ENCODE results near the gene RAD51D. TPM values are rescaled to one million over a fixed set of nuclear protein-coding genes. Genes with fewer than 3 reads are reported as not detected.

The RAD51D gene
- total RNA-seq, 1 donor from 2014 or later = 12.4 TPM

DNA sequence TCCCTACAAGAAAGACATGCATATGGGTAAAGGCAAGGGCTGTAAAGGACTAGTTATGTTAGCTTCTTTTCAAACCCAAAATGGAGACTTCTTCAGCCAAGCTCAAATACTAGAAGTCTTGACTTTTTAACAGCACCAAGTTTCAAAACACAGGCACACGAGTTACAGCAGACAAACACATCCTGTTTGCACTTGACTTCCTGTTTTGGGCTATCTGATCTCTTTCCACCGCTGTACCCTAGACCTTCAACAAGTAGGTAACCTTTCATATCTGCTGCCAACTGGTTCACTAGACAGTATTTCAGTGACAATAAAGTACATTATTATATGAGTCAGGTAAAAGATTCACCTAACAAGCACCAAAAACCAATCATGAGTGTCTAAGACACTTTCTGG, 68.5 kb downstream of the RAD51D start:
- Histone ChIP-seq H3K4me1 (ENCODE audit: insufficient read depth, low read length) (peaks cover 29% of the 10 kb centered on the region), H4K20me1 (ENCODE audit: insufficient read depth, low read length) (peaks cover 12% of the 10 kb centered on the region), H3K9ac (ENCODE audit: low read length) (no peak overlapping the region), H2AFZ (ENCODE audit: low read depth, low read length) (no peak overlapping the region), H3K4me2 (ENCODE audit: low read length) (peak overlapping the region; percentile 66), H3K9me3 (ENCODE audit: insufficient read depth, low read depth, low read length) (no peaks in the 10 kb centered on the region), H3K36me3 (ENCODE audit: insufficient read depth, low read length) (no peaks in the 10 kb centered on the region), H3K27ac (ENCODE audit: low read depth, low read length) (peak overlapping the region; percentile 35), H3K79me2 (ENCODE audit: insufficient read depth, low read length) (peaks cover 50% of the 10 kb centered on the region), H3K27me3 (ENCODE audit: insufficient read depth, low read length) (no peaks in the 10 kb centered on the region), H3K4me3 (ENCODE audit: insufficient read depth, low read depth, low read length) (no peak overlapping the region)
- peaks cover 38% of the 10 kb centered on the region for H3K4me1 Mint-ChIP-seq (ENCODE audit: low read depth, unreplicated experiment)
- peaks cover 3% of the 10 kb centered on the region for H3K9me3 Mint-ChIP-seq (ENCODE audit: unreplicated experiment)
- TF ChIP-seq, protein P1, sequence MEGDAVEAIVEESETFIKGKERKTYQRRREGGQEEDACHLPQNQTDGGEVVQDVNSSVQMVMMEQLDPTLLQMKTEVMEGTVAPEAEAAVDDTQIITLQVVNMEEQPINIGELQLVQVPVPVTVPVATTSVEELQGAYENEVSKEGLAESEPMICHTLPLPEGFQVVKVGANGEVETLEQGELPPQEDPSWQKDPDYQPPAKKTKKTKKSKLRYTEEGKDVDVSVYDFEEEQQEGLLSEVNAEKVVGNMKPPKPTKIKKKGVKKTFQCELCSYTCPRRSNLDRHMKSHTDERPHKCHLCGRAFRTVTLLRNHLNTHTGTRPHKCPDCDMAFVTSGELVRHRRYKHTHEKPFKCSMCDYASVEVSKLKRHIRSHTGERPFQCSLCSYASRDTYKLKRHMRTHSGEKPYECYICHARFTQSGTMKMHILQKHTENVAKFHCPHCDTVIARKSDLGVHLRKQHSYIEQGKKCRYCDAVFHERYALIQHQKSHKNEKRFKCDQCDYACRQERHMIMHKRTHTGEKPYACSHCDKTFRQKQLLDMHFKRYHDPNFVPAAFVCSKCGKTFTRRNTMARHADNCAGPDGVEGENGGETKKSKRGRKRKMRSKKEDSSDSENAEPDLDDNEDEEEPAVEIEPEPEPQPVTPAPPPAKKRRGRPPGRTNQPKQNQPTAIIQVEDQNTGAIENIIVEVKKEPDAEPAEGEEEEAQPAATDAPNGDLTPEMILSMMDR (IDR thresholded peaks at IDR 0.05; ENCODE audit: insufficient read depth, low read depth, low read length) = no peak
- TF ChIP-seq EZH2 (IDR thresholded peaks at IDR 0.05; ENCODE audit: insufficient read depth, low read length) = no peak
- H3K4me3 Mint-ChIP-seq (ENCODE audit: unreplicated experiment) = no peak overlapping the region
- DNase-seq (ENCODE audit: low read depth) = no peak
- H3K27me3 Mint-ChIP-seq (ENCODE audit: low read depth, unreplicated experiment) = no peaks in the 10 kb centered on the region
- no peak overlapping the region for H3K27ac Mint-ChIP-seq (ENCODE audit: unreplicated experiment)
- H3K36me3 Mint-ChIP-seq (ENCODE audit: low read depth, unreplicated experiment) = no peaks in the 10 kb centered on the region
- no peak for FAIRE-seq

DNA sequence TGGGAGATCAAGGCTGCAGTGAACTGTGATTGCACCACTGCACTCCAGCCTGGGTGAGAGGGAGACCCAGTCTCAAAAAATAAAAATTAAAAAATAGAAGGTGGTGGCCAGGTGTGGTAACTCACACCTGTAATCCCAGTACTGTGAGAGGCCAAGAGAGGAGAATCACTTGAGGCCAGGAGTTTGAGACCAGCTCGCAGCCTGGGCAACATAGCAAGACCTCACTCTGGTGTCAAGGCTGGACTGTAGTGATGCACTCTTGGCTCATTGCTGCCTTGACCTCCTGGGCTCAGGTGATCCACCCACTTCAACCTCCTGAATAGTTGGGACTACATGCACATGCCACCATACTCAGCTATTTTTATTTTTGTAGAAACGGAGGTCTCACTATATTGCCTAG, 69.5 kb downstream of the RAD51D start:
- Histone ChIP-seq H3K4me3 (ENCODE audit: insufficient read depth, low read depth, low read length) (no peak overlapping the region), H3K4me1 (ENCODE audit: insufficient read depth, low read length) (peaks cover 31% of the 10 kb centered on the region), H3K9ac (ENCODE audit: low read length) (no peak overlapping the region), H3K9me3 (ENCODE audit: insufficient read depth, low read depth, low read length) (no peaks in the 10 kb centered on the region), H2AFZ (ENCODE audit: low read depth, low read length) (no peak overlapping the region), H3K4me2 (ENCODE audit: low read length) (no peak overlapping the region), H3K79me2 (ENCODE audit: insufficient read depth, low read length) (peaks cover 52% of the 10 kb centered on the region), H4K20me1 (ENCODE audit: insufficient read depth, low read length) (peaks cover 12% of the 10 kb centered on the region), H3K27ac (ENCODE audit: low read depth, low read length) (no peak overlapping the region), H3K27me3 (ENCODE audit: insufficient read depth, low read length) (no peaks in the 10 kb centered on the region), H3K36me3 (ENCODE audit: insufficient read depth, low read length) (no peaks in the 10 kb centered on the region)
- Mint-ChIP-seq H3K9me3 (ENCODE audit: unreplicated experiment) (no peaks in the 10 kb centered on the region), H3K4me3 (ENCODE audit: unreplicated experiment) (no peak overlapping the region), H3K27me3 (ENCODE audit: low read depth, unreplicated experiment) (no peaks in the 10 kb centered on the region), H3K27ac (ENCODE audit: unreplicated experiment) (no peak overlapping the region), H3K36me3 (ENCODE audit: low read depth, unreplicated experiment) (no peaks in the 10 kb centered on the region), H3K4me1 (ENCODE audit: low read depth, unreplicated experiment) (peaks cover 37% of the 10 kb centered on the region)
- FAIRE-seq = no peak
- no peak for DNase-seq (ENCODE audit: low read depth)
- no peak for TF ChIP-seq EZH2 (IDR thresholded peaks at IDR 0.05; ENCODE audit: insufficient read depth, low read length)
- TF ChIP-seq, protein P1 (IDR thresholded peaks at IDR 0.05; ENCODE audit: insufficient read depth, low read depth, low read length) = no peak

DNA sequence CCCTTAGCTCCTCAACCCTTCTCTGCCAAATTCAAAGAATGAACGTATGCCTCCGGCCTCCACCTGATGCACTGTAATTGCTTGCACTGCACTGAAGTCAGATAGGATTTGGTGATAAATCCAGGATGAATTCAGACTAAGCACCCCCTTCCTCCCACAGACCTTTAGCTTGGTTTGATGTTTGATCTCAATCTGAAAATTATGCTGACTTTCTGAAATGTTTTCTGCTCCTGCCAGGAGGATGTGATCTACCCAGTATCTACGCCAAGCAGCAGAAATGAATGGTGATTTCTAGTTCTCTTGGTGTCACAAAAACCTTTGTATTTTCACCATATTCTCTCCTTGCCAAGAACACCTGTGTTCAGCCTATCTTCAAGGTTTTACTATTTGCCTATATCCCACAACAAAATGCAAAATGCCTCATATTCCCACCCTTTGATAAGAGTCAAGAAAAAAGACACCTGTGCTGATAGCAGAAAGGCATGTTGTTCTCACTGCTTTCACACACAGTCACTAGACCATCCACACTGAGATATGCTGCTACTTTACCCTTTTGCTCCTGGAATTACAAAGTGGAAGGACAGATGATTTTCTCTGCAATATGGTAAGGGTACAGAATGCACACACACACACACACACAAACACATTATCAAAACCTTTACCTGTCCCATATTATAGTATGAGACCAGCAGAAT, 70.8 kb downstream of the RAD51D start:
- peaks cover 12% of the 10 kb centered on the region for H4K20me1 ChIP-seq (ENCODE audit: insufficient read depth, low read length)
- H3K27me3 ChIP-seq (ENCODE audit: insufficient read depth, low read length) = no peaks in the 10 kb centered on the region
- no peak overlapping the region for H3K4me2 ChIP-seq (ENCODE audit: low read length)
- no peaks in the 10 kb centered on the region for H3K27me3 Mint-ChIP-seq (ENCODE audit: low read depth, unreplicated experiment)
- no peaks in the 10 kb centered on the region for H3K9me3 Mint-ChIP-seq (ENCODE audit: unreplicated experiment)
- peak overlapping the region; percentile 1 for H3K27ac Mint-ChIP-seq (ENCODE audit: unreplicated experiment)
- no peak overlapping the region for H3K27ac ChIP-seq (ENCODE audit: low read depth, low read length)
- peaks cover 37% of the 10 kb centered on the region for H3K4me1 Mint-ChIP-seq (ENCODE audit: low read depth, unreplicated experiment)
- H2AFZ ChIP-seq (ENCODE audit: low read depth, low read length) = no peak overlapping the region
- H3K79me2 ChIP-seq (ENCODE audit: insufficient read depth, low read length) = peaks cover 54% of the 10 kb centered on the region
- H3K9me3 ChIP-seq (ENCODE audit: insufficient read depth, low read depth, low read length) = no peaks in the 10 kb centered on the region
- FAIRE-seq (no peak), DNase-seq (ENCODE audit: low read depth) (no peak)
- no peak overlapping the region for H3K4me3 ChIP-seq (ENCODE audit: insufficient read depth, low read depth, low read length)
- peaks cover 31% of the 10 kb centered on the region for H3K4me1 ChIP-seq (ENCODE audit: insufficient read depth, low read length)
- H3K4me3 Mint-ChIP-seq (ENCODE audit: unreplicated experiment) = no peak overlapping the region
- H3K36me3 Mint-ChIP-seq (ENCODE audit: low read depth, unreplicated experiment) = no peaks in the 10 kb centered on the region
- H3K36me3 ChIP-seq (ENCODE audit: insufficient read depth, low read length) = no peaks in the 10 kb centered on the region
- no peak overlapping the region for H3K9ac ChIP-seq (ENCODE audit: low read length)
- TF ChIP-seq, protein P1 (IDR thresholded peaks at IDR 0.05; ENCODE audit: insufficient read depth, low read depth, low read length) = no peak
- no peak for TF ChIP-seq EZH2 (IDR thresholded peaks at IDR 0.05; ENCODE audit: insufficient read depth, low read length)

Data from astrocyte (in vitro differentiated cells and primary cell).